ENCODE measurements around the gene OR51I2. TPM values are rescaled to one million over a fixed set of nuclear protein-coding genes. Genes with fewer than 3 reads are reported as not detected.

OR51I2 gene
- total RNA-seq, 1 donor from 2014 or later = not detected

GRCh38 chr11:5441414-5441813, 7.7 kb upstream of the OR51I2 start, which contains the start of gene OR51I1:
TSS of gene OR51I1 (minus strand) at chr11:5441514. CDS start at chr11:5441514, 0 bp downstream.
- H3K4me3 Mint-ChIP-seq (ENCODE audit: unreplicated experiment) = no peak within 1 kb of the TSS
- H3K4me1 Mint-ChIP-seq (ENCODE audit: unreplicated experiment) = no peaks in the 10 kb centered on the region
- DNase-seq (ENCODE audit: low spot score) = no peak
- no peak for TF ChIP-seq CTCF (IDR thresholded peaks at IDR 0.05; ENCODE audit: unreplicated experiment)
- no peak within 1 kb of the TSS for H3K27ac Mint-ChIP-seq (ENCODE audit: unreplicated experiment)
- H3K9me3 Mint-ChIP-seq (ENCODE audit: unreplicated experiment) = no peaks in the 10 kb centered on the region
- H3K27me3 Mint-ChIP-seq (ENCODE audit: unreplicated experiment) = peaks cover 1% of the 10 kb centered on the region
- H3K36me3 Mint-ChIP-seq (ENCODE audit: low read depth, unreplicated experiment) = no peaks in the 10 kb centered on the region

- Mint-ChIP-seq H3K9me3 (ENCODE audit: unreplicated experiment) (no peaks in the 10 kb centered on the region), H3K4me1 (ENCODE audit: unreplicated experiment) (no peaks in the 10 kb centered on the region), H3K36me3 (ENCODE audit: low read depth, unreplicated experiment) (no peaks in the 10 kb centered on the region), H3K4me3 (ENCODE audit: unreplicated experiment) (no peak overlapping the region), H3K27ac (ENCODE audit: unreplicated experiment) (no peak overlapping the region), H3K27me3 (ENCODE audit: unreplicated experiment) (peaks cover 3% of the 10 kb centered on the region)
- TF ChIP-seq CTCF (IDR thresholded peaks at IDR 0.05; ENCODE audit: unreplicated experiment) = no peak
- no peak for DNase-seq (ENCODE audit: low spot score)
These were observed 5.2 kb upstream of the OR51I2 start for GRCh38 chr11:5443835-5444393.

- DNase-seq (ENCODE audit: low spot score) = no peak
- no peak for TF ChIP-seq CTCF (IDR thresholded peaks at IDR 0.05; ENCODE audit: unreplicated experiment)
- Mint-ChIP-seq H3K4me1 (ENCODE audit: unreplicated experiment) (no peaks in the 10 kb centered on the region), H3K4me3 (ENCODE audit: unreplicated experiment) (no peak overlapping the region), H3K36me3 (ENCODE audit: low read depth, unreplicated experiment) (no peaks in the 10 kb centered on the region), H3K9me3 (ENCODE audit: unreplicated experiment) (no peaks in the 10 kb centered on the region), H3K27ac (ENCODE audit: unreplicated experiment) (no peak overlapping the region), H3K27me3 (ENCODE audit: unreplicated experiment) (peaks cover 2% of the 10 kb centered on the region)
These were observed 309 bp downstream of the OR51I2 start for GRCh38 chr11:5449432-5449831.

- H3K9me3 Mint-ChIP-seq (ENCODE audit: unreplicated experiment) = no peaks in the 10 kb centered on the region
- no peaks in the 10 kb centered on the region for H3K36me3 Mint-ChIP-seq (ENCODE audit: low read depth, unreplicated experiment)
- H3K27me3 Mint-ChIP-seq (ENCODE audit: unreplicated experiment) = no peaks in the 10 kb centered on the region
- no peak overlapping the region for H3K4me3 Mint-ChIP-seq (ENCODE audit: unreplicated experiment)
- no peak overlapping the region for H3K27ac Mint-ChIP-seq (ENCODE audit: unreplicated experiment)
- no peak for DNase-seq (ENCODE audit: low spot score)
- no peak for TF ChIP-seq CTCF (IDR thresholded peaks at IDR 0.05; ENCODE audit: unreplicated experiment)
- no peaks in the 10 kb centered on the region for H3K4me1 Mint-ChIP-seq (ENCODE audit: unreplicated experiment)
These were observed 12.0 kb downstream of the OR51I2 start for GRCh38 chr11:5460983-5461621.

GRCh38 chr11:5467527-5467926, 18.4 kb downstream of the OR51I2 start:
- DNase-seq (ENCODE audit: low spot score) = no peak
- H3K36me3 Mint-ChIP-seq (ENCODE audit: low read depth, unreplicated experiment) = no peaks in the 10 kb centered on the region
- H3K27ac Mint-ChIP-seq (ENCODE audit: unreplicated experiment) = no peak overlapping the region
- H3K4me3 Mint-ChIP-seq (ENCODE audit: unreplicated experiment) = no peak overlapping the region
- no peaks in the 10 kb centered on the region for H3K27me3 Mint-ChIP-seq (ENCODE audit: unreplicated experiment)
- H3K4me1 Mint-ChIP-seq (ENCODE audit: unreplicated experiment) = peaks cover 15% of the 10 kb centered on the region
- no peaks in the 10 kb centered on the region for H3K9me3 Mint-ChIP-seq (ENCODE audit: unreplicated experiment)
- TF ChIP-seq CTCF (IDR thresholded peaks at IDR 0.05; ENCODE audit: unreplicated experiment) = no peak

Measured in endothelial cell (in vitro differentiated cells).